Measurements from ENCODE around the gene ITPR3.

GRCh38 chr6:33633084-33633461, 12.0 kb downstream of the ITPR3 start:
- TF ChIP-seq CTCF (IDR thresholded peaks at IDR 0.05) (no peak), EP300 (IDR thresholded peaks at IDR 0.05) (no peak), POLR2AphosphoS5 (IDR thresholded peaks at IDR 0.05) (no peak), POLR2A (IDR thresholded peaks at IDR 0.05) (no peak)
